Keratinocyte (primary cell): ENCODE data around the gene IRF1.

ENCODE experiments used
- EZH2 ChIP-seq: IDR thresholded peaks from one replicate; pipeline ENCODE4 v1.6.1; 2012; ENCODE audit warnings: inconsistent platforms, mild to moderate bottlenecking, low read length, moderate library complexity
- TF ChIP-seq, protein P1 (sequence below), 3 experiments: IDR thresholded peaks in 1 of 3; conservative IDR thresholded peaks in 1 of 3; optimal IDR thresholded peaks in 1 of 3; 2 replicates in 2 of 3; 3 replicates in 1 of 3; pipeline versions ENCODE3 to v1.5.1; 2011; ENCODE audit warnings: low read length in 3 of 3, mild to moderate bottlenecking in 3 of 3, moderate library complexity in 2 of 3, control low read depth in 1 of 3, inconsistent platforms in 1 of 3; ENCODE audit not compliant: insufficient read depth in 2 of 3; ENCODE audit errors: extremely low read depth in 1 of 3

DNA sequence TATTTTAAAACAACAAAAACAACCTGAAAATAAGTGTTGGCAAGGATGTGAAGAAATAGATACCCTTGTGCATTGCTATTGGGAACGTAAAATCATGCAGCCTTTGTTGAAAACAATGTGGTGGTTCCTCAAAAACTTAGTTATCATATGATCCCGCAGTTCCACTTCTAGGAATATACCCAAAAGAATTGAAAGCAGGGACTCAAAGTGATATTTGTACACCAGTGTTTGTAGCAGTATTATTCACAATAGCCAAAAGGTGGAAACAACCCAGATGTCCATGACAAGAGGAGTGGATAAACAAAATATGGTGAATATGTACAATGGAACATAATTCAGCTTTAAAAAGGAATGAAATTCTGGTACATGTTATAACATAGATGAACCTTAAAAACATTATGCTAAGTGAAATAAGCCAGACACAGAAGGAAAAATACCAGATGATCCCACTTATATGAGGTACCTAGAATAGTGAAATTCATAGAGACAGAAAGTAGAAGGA, 29.0 kb downstream of the IRF1 start:
- no peak for TF ChIP-seq EZH2
- TF ChIP-seq, protein P1, sequence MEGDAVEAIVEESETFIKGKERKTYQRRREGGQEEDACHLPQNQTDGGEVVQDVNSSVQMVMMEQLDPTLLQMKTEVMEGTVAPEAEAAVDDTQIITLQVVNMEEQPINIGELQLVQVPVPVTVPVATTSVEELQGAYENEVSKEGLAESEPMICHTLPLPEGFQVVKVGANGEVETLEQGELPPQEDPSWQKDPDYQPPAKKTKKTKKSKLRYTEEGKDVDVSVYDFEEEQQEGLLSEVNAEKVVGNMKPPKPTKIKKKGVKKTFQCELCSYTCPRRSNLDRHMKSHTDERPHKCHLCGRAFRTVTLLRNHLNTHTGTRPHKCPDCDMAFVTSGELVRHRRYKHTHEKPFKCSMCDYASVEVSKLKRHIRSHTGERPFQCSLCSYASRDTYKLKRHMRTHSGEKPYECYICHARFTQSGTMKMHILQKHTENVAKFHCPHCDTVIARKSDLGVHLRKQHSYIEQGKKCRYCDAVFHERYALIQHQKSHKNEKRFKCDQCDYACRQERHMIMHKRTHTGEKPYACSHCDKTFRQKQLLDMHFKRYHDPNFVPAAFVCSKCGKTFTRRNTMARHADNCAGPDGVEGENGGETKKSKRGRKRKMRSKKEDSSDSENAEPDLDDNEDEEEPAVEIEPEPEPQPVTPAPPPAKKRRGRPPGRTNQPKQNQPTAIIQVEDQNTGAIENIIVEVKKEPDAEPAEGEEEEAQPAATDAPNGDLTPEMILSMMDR (optimal IDR thresholded peaks at IDR 0.05 in 1 of 3, IDR thresholded peaks at IDR 0.05 in 1 of 3, conservative IDR thresholded peaks at IDR 0.05 in 1 of 3; ENCODE audit: extremely low read depth in 1 of 3, insufficient read depth in 2 of 3, low read length in 3 of 3): no peak
